Thoracic aorta (tissue), 2 donors: Measurements from ENCODE around the gene TLR5. TPM values are rescaled to one million over a fixed set of nuclear protein-coding genes. Genes with fewer than 3 reads are reported as not detected.

Experiments used
- ATAC-seq: fragments of 150-250 bp; one replicate; pipeline ENCODE4 v1.8.0; 2017; ENCODE audit warnings: low read depth; ENCODE audit not compliant: insufficient number of reproducible peaks, low FRiP score
- DNase-seq: peaks from one replicate; pipeline ENCODE4 v3.0.0-alpha.2; 2020; ENCODE audit warnings: low spot score
- H3K27ac ChIP-seq, 2 donors: fragments of 200-600 bp; sonication (generic); 1 replicate in 1 of 2; 2 replicates in 1 of 2; pipeline ENCODE4 v1.5.1; 2016; ENCODE audit warnings: mild to moderate bottlenecking in 2 of 2, moderate library complexity in 2 of 2
- H3K27me3 ChIP-seq: fragments of 200-600 bp; sonication (generic); replicated peaks from 2 replicates; pipeline ENCODE4 v1.6.0; 2016; ENCODE audit warnings: mild to moderate bottlenecking; ENCODE audit not compliant: insufficient read depth
- H3K36me3 ChIP-seq: fragments of 200-600 bp; sonication (generic); one replicate; pipeline ENCODE4 v1.5.1; 2016
- H3K4me1 ChIP-seq, 2 donors: fragments of 200-600 bp; sonication (generic); 1 replicate in 1 of 2; 2 replicates in 1 of 2; pipeline versions ENCODE4 v1.5.1 to v1.6.0; 2016; ENCODE audit warnings: low read depth in 2 of 2, mild to moderate bottlenecking in 1 of 2; ENCODE audit not compliant: control insufficient read depth in 1 of 2
- H3K4me3 ChIP-seq: fragments of 200-600 bp; sonication (generic); 2 replicates; pipeline ENCODE4 v1.5.1; 2016; ENCODE audit warnings: mild to moderate bottlenecking
- H3K9me3 ChIP-seq: fragments of 200-600 bp; sonication (generic); 2 replicates; pipeline ENCODE4 v1.5.1; 2016
- total RNA-seq, 2 donors: library from RNA; depleted of rRNA; stranded (reverse); fragments of >200 nt; gene quantifications; one replicate each; pipeline versions ENCODE4 v1.1.0 to v1.2.3, GENCODE V29; 2016
- TF ChIP-seq, protein P1 (sequence below): fragments of 200-600 bp; sonication (generic); IDR thresholded peaks from one replicate; pipeline ENCODE4 v1.5.1; 2019; ENCODE audit warnings: antibody characterized with exemption

TLR5 gene
- total RNA-seq, 2 donors from 2014 or later = 5.4 to 20.2 TPM

GRCh38 chr1:223087291-223088255, 55.5 kb downstream of the TLR5 start:
- peak overlapping the region; percentile 7 for H3K4me3 ChIP-seq
- no peaks in the 10 kb centered on the region for H3K27me3 ChIP-seq
- ATAC-seq (no peak), DNase-seq (no peak)
- H3K27ac ChIP-seq = no peak overlapping the region
- H3K4me1 ChIP-seq = peaks cover 3 to 12% of the 10 kb centered on the region in 2 donors
- TF ChIP-seq, protein P1, sequence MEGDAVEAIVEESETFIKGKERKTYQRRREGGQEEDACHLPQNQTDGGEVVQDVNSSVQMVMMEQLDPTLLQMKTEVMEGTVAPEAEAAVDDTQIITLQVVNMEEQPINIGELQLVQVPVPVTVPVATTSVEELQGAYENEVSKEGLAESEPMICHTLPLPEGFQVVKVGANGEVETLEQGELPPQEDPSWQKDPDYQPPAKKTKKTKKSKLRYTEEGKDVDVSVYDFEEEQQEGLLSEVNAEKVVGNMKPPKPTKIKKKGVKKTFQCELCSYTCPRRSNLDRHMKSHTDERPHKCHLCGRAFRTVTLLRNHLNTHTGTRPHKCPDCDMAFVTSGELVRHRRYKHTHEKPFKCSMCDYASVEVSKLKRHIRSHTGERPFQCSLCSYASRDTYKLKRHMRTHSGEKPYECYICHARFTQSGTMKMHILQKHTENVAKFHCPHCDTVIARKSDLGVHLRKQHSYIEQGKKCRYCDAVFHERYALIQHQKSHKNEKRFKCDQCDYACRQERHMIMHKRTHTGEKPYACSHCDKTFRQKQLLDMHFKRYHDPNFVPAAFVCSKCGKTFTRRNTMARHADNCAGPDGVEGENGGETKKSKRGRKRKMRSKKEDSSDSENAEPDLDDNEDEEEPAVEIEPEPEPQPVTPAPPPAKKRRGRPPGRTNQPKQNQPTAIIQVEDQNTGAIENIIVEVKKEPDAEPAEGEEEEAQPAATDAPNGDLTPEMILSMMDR = no peak
- no peaks in the 10 kb centered on the region for H3K36me3 ChIP-seq
- H3K9me3 ChIP-seq = no peaks in the 10 kb centered on the region

DNA sequence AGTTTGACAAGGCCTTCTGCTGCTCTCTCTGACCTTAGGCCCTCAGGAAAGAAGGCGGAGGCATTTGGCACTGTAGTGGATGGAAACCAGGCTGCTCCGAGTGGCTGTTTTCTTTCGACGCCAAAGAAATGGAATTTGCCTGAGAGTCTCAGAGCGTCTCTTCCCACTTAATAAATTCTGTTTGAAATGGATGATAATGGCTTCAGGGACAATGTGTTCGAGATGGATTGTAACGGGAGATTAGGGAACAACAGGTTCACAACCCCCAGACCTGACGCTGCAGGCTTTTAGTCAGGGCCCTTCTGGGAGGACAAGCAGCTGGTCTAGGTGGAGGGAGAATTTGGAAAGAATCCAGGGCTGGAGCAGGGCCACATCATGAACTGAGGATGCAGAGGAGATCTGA, 58.6 kb downstream of the TLR5 start:
- TF ChIP-seq, protein P1 = no peak
- no peak overlapping the region for H3K27ac ChIP-seq
- no peaks in the 10 kb centered on the region for H3K9me3 ChIP-seq
- no peak overlapping the region for H3K4me3 ChIP-seq
- DNase-seq = no peak
- peaks cover 3 to 12% of the 10 kb centered on the region in 2 donors for H3K4me1 ChIP-seq
- H3K36me3 ChIP-seq = no peaks in the 10 kb centered on the region
- H3K27me3 ChIP-seq = no peaks in the 10 kb centered on the region
- ATAC-seq = no peak

DNA sequence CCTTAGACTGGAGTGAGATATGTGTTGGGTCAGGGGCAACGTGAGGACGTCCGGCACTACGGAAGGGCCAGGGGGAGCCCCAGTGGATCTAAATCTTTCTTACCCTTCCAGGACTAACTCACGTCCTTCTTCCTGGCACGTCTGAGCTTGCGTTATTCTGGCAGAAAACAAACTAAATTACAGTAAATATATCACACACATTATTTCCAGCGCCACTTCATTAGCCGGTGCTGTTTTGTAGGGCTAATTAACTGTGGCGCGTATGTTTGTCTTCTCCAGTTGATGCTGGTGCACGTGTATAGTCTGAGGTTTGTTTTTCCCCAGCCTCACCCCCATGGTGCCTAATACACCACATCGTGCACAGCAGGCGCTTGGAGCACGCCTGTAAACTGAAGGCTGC, 59.2 kb downstream of the TLR5 start:
- ATAC-seq (no peak), DNase-seq (no peak)
- Histone ChIP-seq H3K27ac (no peak overlapping the region), H3K9me3 (no peaks in the 10 kb centered on the region), H3K27me3 (no peaks in the 10 kb centered on the region), H3K36me3 (no peaks in the 10 kb centered on the region), H3K4me3 (no peak overlapping the region), H3K4me1 (peaks cover 3 to 12% of the 10 kb centered on the region in 2 donors)
- TF ChIP-seq, protein P1 = no peak

- ATAC-seq = no peak
- TF ChIP-seq, protein P1 = no peak
- H3K27me3 ChIP-seq = no peaks in the 10 kb centered on the region
- no peaks in the 10 kb centered on the region for H3K36me3 ChIP-seq
- H3K9me3 ChIP-seq = no peaks in the 10 kb centered on the region
- no peak overlapping the region for H3K27ac ChIP-seq
- H3K4me1 ChIP-seq = peaks cover 3 to 12% of the 10 kb centered on the region in 2 donors
- DNase-seq = no peak
- H3K4me3 ChIP-seq = no peak overlapping the region
Observed at GRCh38 chr1:223082914-223083313, 60.1 kb downstream of the TLR5 start.

DNA sequence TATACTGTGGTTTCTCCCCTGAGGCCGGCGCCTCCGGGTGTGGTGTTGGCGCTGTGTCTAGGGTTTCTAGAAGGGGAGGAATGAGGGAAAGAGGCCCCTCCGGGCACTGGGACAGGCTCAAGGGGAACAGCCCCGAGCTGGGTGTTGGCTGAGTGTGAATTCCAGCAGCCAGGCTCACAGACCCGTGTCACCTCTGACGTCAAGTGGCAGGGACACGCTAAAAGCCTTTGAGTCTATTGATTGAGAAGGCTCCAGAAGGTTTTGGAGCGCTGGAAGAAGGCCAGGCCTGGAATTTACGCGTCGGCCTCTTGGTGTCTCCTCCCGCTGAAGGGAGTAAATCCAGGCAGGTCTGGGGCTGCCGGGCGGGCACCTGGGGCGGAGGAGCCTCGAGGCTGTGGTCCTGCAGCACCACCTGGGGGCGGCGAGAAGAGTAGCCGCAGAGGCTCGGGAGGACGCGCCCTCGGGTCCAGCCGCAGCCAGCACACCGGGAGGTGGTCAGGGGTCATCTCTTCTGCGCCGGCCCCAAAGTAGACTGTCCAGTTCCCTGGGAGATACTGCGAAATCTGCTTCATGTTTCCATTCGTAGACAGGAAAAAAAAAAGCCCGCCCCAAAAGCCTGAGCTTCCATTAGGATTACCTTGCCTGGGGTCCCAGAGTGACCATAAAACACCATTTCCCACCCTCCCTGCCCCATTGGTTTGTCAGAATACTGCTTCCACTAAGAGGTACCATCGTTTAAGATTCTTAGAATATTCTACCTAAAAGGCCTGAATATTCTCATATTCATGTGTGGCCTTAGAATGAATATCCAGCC, 61.7 kb downstream of the TLR5 start:
- Histone ChIP-seq H3K36me3 (no peaks in the 10 kb centered on the region), H3K4me1 (peaks cover 0 to 3% of the 10 kb centered on the region in 2 donors), H3K27me3 (no peaks in the 10 kb centered on the region), H3K4me3 (peak overlapping the region; percentile 80), H3K27ac (peak overlapping the region in 1 of 2 donors; percentile 45), H3K9me3 (no peaks in the 10 kb centered on the region)
- TF ChIP-seq, protein P1 = peak; percentile 93
- DNase-seq = peak; percentile 43
- ATAC-seq = peak; percentile 55
